ENCODE results near the gene NTNG2.

GRCh38 chr9:132150256-132150655 is 11.6 kb upstream of the NTNG2 start:
- TF ChIP-seq CTCF (IDR thresholded peaks at IDR 0.05 in 8 of 11, conservative IDR thresholded peaks at IDR 0.05 in 3 of 11) (no peak), POLR2AphosphoS5 (IDR thresholded peaks at IDR 0.05) (no peak), POLR2A (IDR thresholded peaks at IDR 0.05) (no peak)

All from spleen (tissue), 7 donors.